Endothelial cell of umbilical vein (primary cell): ENCODE data around the gene SUPT4H1. TPM values are rescaled to one million over a fixed set of nuclear protein-coding genes. Genes with fewer than 3 reads are reported as not detected.

Experiments
- BruUV-seq: library from RNA; stranded (reverse); fragments of 400-500 nt; replicated peaks from 2 replicates; lab custom pipeline; 2021; lab: Mats Ljungman, UMichigan
- CTCF ChIA-PET: fragments of 300-600, 350-600 bp; sonication (Branson Sonifier 250); formaldehyde crosslinking; loops from one replicate; lab custom pipeline; 2021; ENCODE audit warnings: antibody characterized with exemption, inconsistent platforms; lab: Charles Lee
- POLR2A ChIA-PET: fragments of 300-600, 350-600 bp; sonication (Branson Sonifier 250); formaldehyde crosslinking; loops from one replicate; lab custom pipeline; 2021; ENCODE audit warnings: antibody characterized with exemption, inconsistent platforms; lab: Charles Lee
- DNase-seq: peaks from one replicate; pipeline ENCODE4 v3.0.0-alpha.2; 2011; ENCODE audit warnings: low read depth, low spot score
- FAIRE-seq: peaks from 2 replicates; lab custom pipeline; 2011; peaks lifted over from hg19 to GRCh38; lab: Jason Lieb, UNC
- H2AFZ ChIP-seq: 2 replicates; pipeline ENCODE4 v1.6.0; 2012; ENCODE audit warnings: low read depth, low read length, control low read depth, inconsistent platforms
- H3K27ac ChIP-seq: 2 replicates; pipeline ENCODE4 v1.5.1; 2011; ENCODE audit warnings: low read depth, mild to moderate bottlenecking, control low read depth, low read length, moderate library complexity; ENCODE audit not compliant: insufficient read depth
- H3K27me3 ChIP-seq, 2 experiments: 2 replicates each; pipeline versions ENCODE4 v1.6.0 to v1.6.1; 2011; ENCODE audit warnings: low read length in 2 of 2, mixed read lengths in 1 of 2; ENCODE audit not compliant: control insufficient read depth in 2 of 2, insufficient read depth in 2 of 2
- H3K36me3 ChIP-seq, 2 experiments: 2 replicates in 1 of 2; 3 replicates in 1 of 2; pipeline ENCODE4 v1.5.1; 2011; ENCODE audit warnings: low read length in 2 of 2, mild to moderate bottlenecking in 1 of 2, moderate library complexity in 1 of 2; ENCODE audit not compliant: control insufficient read depth in 2 of 2, insufficient read depth in 2 of 2; ENCODE audit errors: extremely low read depth in 1 of 2
- H3K4me1 ChIP-seq: 3 replicates; pipeline ENCODE4 v1.5.1; 2011; ENCODE audit warnings: mild to moderate bottlenecking, low read length; ENCODE audit not compliant: control insufficient read depth, insufficient read depth; ENCODE audit errors: extremely low read depth
- H3K4me2 ChIP-seq: 2 replicates; pipeline ENCODE4 v1.6.1; 2011; ENCODE audit warnings: low read length, control low read depth, mixed read lengths; ENCODE audit not compliant: insufficient read depth
- H3K4me3 ChIP-seq, 3 experiments: fragments of 200-600 bp in 1 of 3; sonication (generic), shearing (Covaris generic) in 1 of 3; replicated peaks in 1 of 3; 2 replicates each; pipeline ENCODE4 v1.5.1; 2011 to 2016; ENCODE audit warnings: control low read depth in 3 of 3, low read length in 3 of 3, mild to moderate bottlenecking in 2 of 3, inconsistent platforms in 1 of 3, low read depth in 1 of 3, moderate library complexity in 1 of 3; ENCODE audit not compliant: insufficient read depth in 1 of 3
- H3K79me2 ChIP-seq: 2 replicates; pipeline ENCODE4 v1.6.0; 2012; ENCODE audit warnings: low read length, inconsistent platforms; ENCODE audit not compliant: control insufficient read depth, insufficient read depth
- H3K9ac ChIP-seq: replicated peaks from 2 replicates; pipeline ENCODE3; 2011; ENCODE audit warnings: low read length, control low read depth; ENCODE audit not compliant: insufficient read depth; ENCODE audit errors: extremely low read depth
- H3K9me1 ChIP-seq: replicated peaks from 3 replicates; pipeline ENCODE4 v1.6.0; 2011; ENCODE audit warnings: mild to moderate bottlenecking, low read length; ENCODE audit not compliant: control insufficient read depth, insufficient read depth; ENCODE audit errors: extremely low read depth
- H3K9me3 ChIP-seq: replicated peaks from 2 replicates; pipeline ENCODE4 v1.5.1; 2012; ENCODE audit warnings: low read length, inconsistent platforms; ENCODE audit not compliant: control insufficient read depth, insufficient read depth
- H4K20me1 ChIP-seq: replicated peaks from 2 replicates; pipeline ENCODE3; 2011; ENCODE audit warnings: mild to moderate bottlenecking, low read length; ENCODE audit not compliant: control insufficient read depth, insufficient read depth; ENCODE audit errors: extremely low read depth
- EZH2 ChIP-seq: IDR thresholded peaks from 2 replicates; pipeline ENCODE4 v1.6.1; 2012; ENCODE audit warnings: borderline replicate concordance, low read depth, mild to moderate bottlenecking, moderate library complexity, low read length, inconsistent platforms; ENCODE audit not compliant: severe bottlenecking
- FOS ChIP-seq: IDR thresholded peaks from 2 replicates; pipeline ENCODE4 v1.6.1; 2011; ENCODE audit warnings: mild to moderate bottlenecking, low read length, moderate library complexity, borderline replicate concordance; ENCODE audit not compliant: insufficient read depth
- GATA2 ChIP-seq: IDR thresholded peaks from 2 replicates; pipeline ENCODE4 v1.7.0; 2011; ENCODE audit warnings: low read depth, mild to moderate bottlenecking, moderate library complexity, mixed read lengths, low read length; ENCODE audit not compliant: insufficient read length, insufficient read depth
- JUN ChIP-seq: IDR thresholded peaks from 2 replicates; pipeline ENCODE4 v1.6.1; 2011; ENCODE audit warnings: borderline replicate concordance, low read depth; ENCODE audit not compliant: insufficient read length, insufficient read depth
- MYC ChIP-seq: IDR thresholded peaks from one replicate; pipeline ENCODE4 v1.6.1; 2011; ENCODE audit warnings: mild to moderate bottlenecking, low read depth, low read length
- POLR2A ChIP-seq: IDR thresholded peaks from 2 replicates; pipeline ENCODE4 v1.6.1; 2012; ENCODE audit warnings: low read depth, mild to moderate bottlenecking, control low read depth, low read length
- POLR2AphosphoS5 ChIP-seq: IDR thresholded peaks from 2 replicates; pipeline ENCODE4 v1.6.1; 2012; ENCODE audit warnings: low read depth, mild to moderate bottlenecking, control low read depth, low read length, moderate library complexity; ENCODE audit not compliant: insufficient read depth
- dilution Hi-C: fragments of 300-500 bp; cut with MboI; formaldehyde crosslinking; loops from one replicate; pipeline ENCODE4 v1.15.0; 2019; ENCODE audit warnings: low sequenced_read_pairs; ENCODE audit not compliant: extremely low pct_ligation_motif_present
- intact Hi-C: fragments of 100-400 bp; cut with micrococcal nuclease; formaldehyde crosslinking; loops from one replicate; pipeline ENCODE4 v1.10.0; 2022
- polyA plus RNA-seq, 4 experiments: library from polyadenylated mRNA; depleted of rRNA in 3 of 4; stranded (reverse) in 3 of 4; unstranded in 1 of 4; fragments of >200 nt; gene quantifications; 2 replicates each; pipeline versions ENCODE4 v1.2.1 to v1.2.3, GENCODE V29; 2011 to 2012; ENCODE audit warnings: missing spikeins in 1 of 4
- total RNA-seq: library from RNA; stranded (reverse); gene quantifications from 2 replicates; pipeline ENCODE4 v1.2.3, GENCODE V29; 2021
- TF ChIP-seq, protein P1 (sequence below), 2 donors: IDR thresholded peaks; 1 replicate in 1 of 2; 2 replicates in 1 of 2; pipeline ENCODE4 v1.5.1; 2011; ENCODE audit warnings: low read length in 2 of 2, mild to moderate bottlenecking in 2 of 2, moderate library complexity in 2 of 2, control low read depth in 1 of 2, inconsistent platforms in 1 of 2, low read depth in 1 of 2; ENCODE audit not compliant: insufficient read depth in 1 of 2; ENCODE audit errors: extremely low read depth in 1 of 2
- TF ChIP-seq, protein P2 (sequence below): IDR thresholded peaks from 2 replicates; pipeline ENCODE4 v1.6.1; 2011; ENCODE audit not compliant: insufficient read depth, insufficient read length

Gene SUPT4H1
- total and polyA plus RNA-seq, 2 donors (not counting 3 experiments of a cell fraction or from before 2014, with no cell fraction given): 77.5 to 154 TPM

DNA sequence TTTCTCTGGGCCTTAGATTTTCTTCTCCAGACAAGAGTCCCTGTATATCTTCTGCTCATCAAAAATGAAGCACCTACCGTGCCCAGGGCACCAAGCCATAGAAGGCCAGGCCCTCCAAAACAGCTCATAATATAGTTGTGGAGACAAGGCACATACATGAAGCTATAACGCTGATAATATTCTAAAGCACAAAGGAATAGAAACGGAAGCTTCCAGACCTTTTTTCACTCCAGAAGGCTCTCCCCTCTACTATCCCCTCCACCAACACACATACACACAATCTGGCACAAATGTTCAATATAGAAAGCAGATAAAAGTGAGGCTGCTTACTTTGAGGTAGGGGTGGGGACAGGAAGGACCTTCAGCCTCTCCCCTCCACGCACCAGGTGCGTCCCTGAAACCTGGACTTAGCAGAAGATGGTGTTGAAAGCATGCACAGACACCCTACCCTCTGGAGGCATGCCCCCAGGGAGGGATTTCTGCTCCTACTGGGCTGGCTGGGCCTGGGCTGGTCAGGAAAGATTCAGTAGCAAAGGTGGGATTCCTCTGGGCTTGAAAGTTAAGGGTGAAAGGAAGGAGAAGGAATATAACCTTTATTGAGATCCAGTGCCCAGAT lies 14.1 kb upstream of the SUPT4H1 start:
- no peaks in the 10 kb centered on the region for H4K20me1 ChIP-seq
- H3K9me1 ChIP-seq: no peaks in the 10 kb centered on the region
- H3K9ac ChIP-seq: no peak overlapping the region
- H3K4me1 ChIP-seq: no peaks in the 10 kb centered on the region
- BruUV-seq: no TSS peak
- H3K4me2 ChIP-seq: no peak overlapping the region
- intact Hi-C loops: no loop called here
- no peak overlapping the region for H2AFZ ChIP-seq
- no peaks in the 10 kb centered on the region for H3K36me3 ChIP-seq
- TF ChIP-seq MYC (no peak), JUN (no peak), FOS (no peak), POLR2AphosphoS5 (no peak), EZH2 (no peak), POLR2A (no peak), GATA2 (no peak)
- TF ChIP-seq, protein P1, sequence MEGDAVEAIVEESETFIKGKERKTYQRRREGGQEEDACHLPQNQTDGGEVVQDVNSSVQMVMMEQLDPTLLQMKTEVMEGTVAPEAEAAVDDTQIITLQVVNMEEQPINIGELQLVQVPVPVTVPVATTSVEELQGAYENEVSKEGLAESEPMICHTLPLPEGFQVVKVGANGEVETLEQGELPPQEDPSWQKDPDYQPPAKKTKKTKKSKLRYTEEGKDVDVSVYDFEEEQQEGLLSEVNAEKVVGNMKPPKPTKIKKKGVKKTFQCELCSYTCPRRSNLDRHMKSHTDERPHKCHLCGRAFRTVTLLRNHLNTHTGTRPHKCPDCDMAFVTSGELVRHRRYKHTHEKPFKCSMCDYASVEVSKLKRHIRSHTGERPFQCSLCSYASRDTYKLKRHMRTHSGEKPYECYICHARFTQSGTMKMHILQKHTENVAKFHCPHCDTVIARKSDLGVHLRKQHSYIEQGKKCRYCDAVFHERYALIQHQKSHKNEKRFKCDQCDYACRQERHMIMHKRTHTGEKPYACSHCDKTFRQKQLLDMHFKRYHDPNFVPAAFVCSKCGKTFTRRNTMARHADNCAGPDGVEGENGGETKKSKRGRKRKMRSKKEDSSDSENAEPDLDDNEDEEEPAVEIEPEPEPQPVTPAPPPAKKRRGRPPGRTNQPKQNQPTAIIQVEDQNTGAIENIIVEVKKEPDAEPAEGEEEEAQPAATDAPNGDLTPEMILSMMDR (IDR thresholded peaks at IDR 0.05; ENCODE audit: extremely low read depth in 1 of 2, insufficient read depth in 1 of 2, low read depth in 1 of 2, low read length in 2 of 2): no peak
- TF ChIP-seq, protein P2, sequence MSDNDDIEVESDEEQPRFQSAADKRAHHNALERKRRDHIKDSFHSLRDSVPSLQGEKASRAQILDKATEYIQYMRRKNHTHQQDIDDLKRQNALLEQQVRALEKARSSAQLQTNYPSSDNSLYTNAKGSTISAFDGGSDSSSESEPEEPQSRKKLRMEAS: no peak
- dilution Hi-C loops: no loop called here
- no peaks in the 10 kb centered on the region for H3K9me3 ChIP-seq
- DNase-seq (no peak), FAIRE-seq (no peak)
- H3K27me3 ChIP-seq: peaks cover 0 to 8% of the 10 kb centered on the region in 2 experiments
- no peak overlapping the region for H3K27ac ChIP-seq
- POLR2A ChIA-PET: interaction anchor here (0.5 kb wide), 1 partner anchor 114 kb away, joined by 4 read pairs; no protein-coding TSS in a partner anchor
- no peaks in the 10 kb centered on the region for H3K79me2 ChIP-seq
- CTCF ChIA-PET: no interaction called here
- no peak overlapping the region for H3K4me3 ChIP-seq
